Mononuclear cell (primary cell): Measurements from ENCODE around the gene EFCAB11. TPM values are rescaled to one million over a fixed set of nuclear protein-coding genes. Genes with fewer than 3 reads are reported as not detected.

ENCODE experiments used
- H3K27me3 ChIP-seq: 2 replicates; pipeline ENCODE4 v1.6.0; 2011; ENCODE audit warnings: low read length, control low read depth; ENCODE audit not compliant: insufficient read depth
- H3K4me1 ChIP-seq: 2 replicates; pipeline ENCODE4 v1.5.1; 2011; ENCODE audit warnings: mild to moderate bottlenecking, low read length, control low read depth; ENCODE audit not compliant: insufficient read depth
- H3K4me3 ChIP-seq: 2 replicates; pipeline ENCODE4 v1.5.1; 2011; ENCODE audit warnings: mild to moderate bottlenecking, low read length, moderate library complexity
- H3K9me3 ChIP-seq: 2 replicates; pipeline ENCODE4 v1.5.1; 2011; ENCODE audit warnings: low read depth, mild to moderate bottlenecking, control low read depth, low read length
- total RNA-seq: library from RNA; depleted of rRNA; stranded (reverse); fragments of >200 nt; gene quantifications from one replicate; pipeline ENCODE4 v1.2.3, GENCODE V29; 2012

Gene EFCAB11
- total RNA-seq, 1 donor: 0.63 TPM

- Histone ChIP-seq H3K9me3 (no peaks in the 10 kb centered on the region), H3K4me3 (no peak overlapping the region), H3K4me1 (no peaks in the 10 kb centered on the region), H3K27me3 (no peaks in the 10 kb centered on the region)
These were observed 17.8 kb downstream of the EFCAB11 start for GRCh38 chr14:89936654-89937185.

DNA sequence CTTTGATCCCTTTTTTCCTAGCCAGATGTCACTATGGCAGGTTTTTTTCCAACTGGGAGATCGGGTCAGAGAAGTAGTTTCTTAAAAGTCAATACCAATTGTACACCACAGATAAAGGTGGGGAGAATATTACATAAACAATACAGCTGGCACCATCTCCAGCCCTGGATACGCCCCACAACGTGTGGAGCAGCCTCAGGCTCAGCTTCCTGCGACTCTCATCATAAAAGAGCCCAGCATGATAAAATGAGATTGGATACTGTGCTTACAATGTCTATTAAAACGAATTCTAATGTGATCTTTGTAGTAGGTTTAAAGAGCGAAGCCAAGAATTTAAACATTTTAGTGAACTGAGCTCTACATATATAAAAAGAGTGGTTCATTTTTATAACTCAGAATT lies 21.5 kb downstream of the EFCAB11 start:
- no peaks in the 10 kb centered on the region for H3K9me3 ChIP-seq
- no peaks in the 10 kb centered on the region for H3K27me3 ChIP-seq
- no peak overlapping the region for H3K4me3 ChIP-seq
- no peaks in the 10 kb centered on the region for H3K4me1 ChIP-seq

- H3K27me3 ChIP-seq: no peaks in the 10 kb centered on the region
- H3K4me1 ChIP-seq: no peaks in the 10 kb centered on the region
- H3K4me3 ChIP-seq: no peak overlapping the region
- H3K9me3 ChIP-seq: no peaks in the 10 kb centered on the region
These were observed 27.2 kb downstream of the EFCAB11 start for GRCh38 chr14:89927186-89927865.

DNA sequence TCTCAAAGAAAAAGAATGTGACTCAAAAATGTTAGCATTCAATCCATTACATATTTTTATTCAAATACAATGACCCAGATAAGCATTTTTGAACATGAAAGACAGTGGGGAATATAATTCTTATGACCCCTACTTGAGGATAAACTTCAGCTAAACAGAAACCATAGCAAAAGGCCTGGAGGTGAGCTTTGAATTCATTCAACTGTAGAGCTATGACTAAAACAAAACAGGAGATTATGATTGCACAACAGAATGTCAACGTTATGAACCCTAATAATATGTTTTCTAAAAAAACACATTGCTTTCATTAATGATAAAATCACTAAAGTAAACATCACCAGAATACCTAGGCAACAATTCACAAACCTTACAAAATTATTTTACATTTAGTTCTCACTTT lies 27.8 kb downstream of the EFCAB11 start:
- Histone ChIP-seq H3K4me3 (no peak overlapping the region), H3K9me3 (no peaks in the 10 kb centered on the region), H3K4me1 (no peaks in the 10 kb centered on the region), H3K27me3 (no peaks in the 10 kb centered on the region)

DNA sequence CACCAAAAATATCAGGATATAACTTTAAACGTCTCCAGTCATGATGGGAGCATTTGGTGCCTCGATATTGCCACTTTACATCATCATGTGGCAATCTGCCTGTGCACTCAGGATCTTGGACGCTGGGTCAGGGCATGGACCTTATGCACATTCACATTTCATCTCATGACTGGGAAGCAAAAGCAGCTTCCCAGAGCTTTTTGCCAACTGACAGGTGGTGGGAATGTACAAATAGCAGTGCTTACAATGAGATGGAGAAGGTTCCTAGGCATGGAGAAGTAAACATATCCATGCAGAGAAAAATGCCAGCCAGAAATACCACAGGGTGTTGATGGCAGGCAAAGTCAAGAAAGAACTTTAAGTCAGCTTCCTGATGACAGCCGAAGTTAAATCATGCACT lies 30.3 kb downstream of the EFCAB11 start:
- Histone ChIP-seq H3K27me3 (no peaks in the 10 kb centered on the region), H3K9me3 (no peaks in the 10 kb centered on the region), H3K4me1 (no peaks in the 10 kb centered on the region), H3K4me3 (no peak overlapping the region)

DNA sequence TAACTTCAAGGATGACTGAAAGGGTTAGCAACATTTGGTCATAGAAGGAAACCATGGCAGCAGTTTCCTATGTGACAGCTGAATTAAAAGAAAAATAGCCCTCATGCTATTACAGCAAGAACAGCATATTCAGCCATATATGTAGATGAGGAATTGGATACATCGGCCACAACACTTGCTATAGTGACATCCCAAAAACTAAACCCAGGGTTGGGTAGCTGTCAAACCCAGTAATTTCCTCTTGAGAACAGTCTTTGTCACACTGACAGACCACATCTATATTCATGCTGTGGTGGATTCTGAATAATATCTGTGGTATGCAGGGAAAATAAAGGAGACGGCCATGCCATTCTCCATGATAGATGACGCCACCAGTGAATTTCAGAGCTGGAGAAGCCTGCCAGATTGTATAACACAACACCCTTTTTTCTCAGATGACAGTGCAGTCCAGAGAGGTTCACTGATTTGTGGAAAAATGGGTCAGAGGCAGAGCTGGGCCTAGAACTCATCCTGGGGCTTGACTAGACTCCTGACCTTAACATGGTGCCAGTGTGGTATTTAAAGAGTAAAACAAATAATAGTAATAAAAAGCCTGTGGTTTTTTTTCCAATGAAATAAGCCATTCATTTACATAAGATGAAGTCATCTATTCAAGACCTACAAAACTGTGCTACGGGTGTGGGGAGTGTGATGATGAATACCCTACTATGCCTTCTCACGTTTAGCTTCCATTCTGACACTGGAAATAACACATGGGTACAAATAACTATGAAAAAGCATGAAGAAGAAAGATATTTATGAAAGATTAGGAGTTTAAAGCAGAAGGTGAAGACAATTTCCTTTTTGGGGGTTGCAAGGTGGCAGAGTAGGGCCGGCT lies 32.3 kb downstream of the EFCAB11 start:
- no peaks in the 10 kb centered on the region for H3K9me3 ChIP-seq
- no peak overlapping the region for H3K4me3 ChIP-seq
- no peaks in the 10 kb centered on the region for H3K27me3 ChIP-seq
- H3K4me1 ChIP-seq: no peaks in the 10 kb centered on the region

DNA sequence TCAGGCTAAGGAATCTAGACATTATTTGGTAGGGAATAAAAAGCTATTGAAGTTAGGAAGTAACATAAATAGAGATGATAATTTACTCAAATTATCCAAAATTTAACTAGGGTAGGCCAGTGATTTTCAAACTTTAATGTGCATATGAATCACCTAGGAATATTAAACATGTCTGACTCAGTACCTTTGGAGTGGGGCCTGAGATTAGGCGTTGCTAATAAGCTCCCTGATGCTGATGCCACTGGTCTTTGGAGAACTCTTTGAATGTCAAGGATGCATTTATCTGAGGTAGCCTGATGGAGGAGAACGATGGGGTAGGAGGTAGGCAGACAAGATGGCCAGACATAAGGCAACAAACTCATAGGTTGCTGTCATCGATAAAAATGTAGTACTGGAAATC lies 33.2 kb downstream of the EFCAB11 start:
- H3K27me3 ChIP-seq: no peaks in the 10 kb centered on the region
- no peaks in the 10 kb centered on the region for H3K4me1 ChIP-seq
- H3K4me3 ChIP-seq: no peak overlapping the region
- H3K9me3 ChIP-seq: no peaks in the 10 kb centered on the region

DNA sequence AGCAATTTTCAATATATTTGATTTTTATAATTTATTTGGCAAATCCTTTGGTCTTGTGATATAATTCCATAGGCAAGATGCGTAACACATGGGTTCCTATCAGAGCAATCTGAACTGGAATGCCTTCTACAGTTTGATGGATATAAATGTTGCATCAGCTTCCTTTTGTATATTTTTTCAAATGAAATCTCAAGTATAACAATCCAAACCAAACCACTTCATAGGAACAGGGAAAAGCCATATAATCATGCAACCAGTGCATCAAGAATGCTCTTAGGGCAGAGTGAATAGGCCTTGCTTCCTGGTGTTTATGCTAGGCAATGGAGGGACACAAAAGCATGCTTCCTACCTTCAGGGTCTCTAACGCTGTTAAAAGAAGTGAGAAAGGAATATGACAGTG lies 34.5 kb downstream of the EFCAB11 start:
- Histone ChIP-seq H3K9me3 (no peaks in the 10 kb centered on the region), H3K4me3 (no peak overlapping the region), H3K4me1 (peaks cover 1% of the 10 kb centered on the region), H3K27me3 (no peaks in the 10 kb centered on the region)

DNA sequence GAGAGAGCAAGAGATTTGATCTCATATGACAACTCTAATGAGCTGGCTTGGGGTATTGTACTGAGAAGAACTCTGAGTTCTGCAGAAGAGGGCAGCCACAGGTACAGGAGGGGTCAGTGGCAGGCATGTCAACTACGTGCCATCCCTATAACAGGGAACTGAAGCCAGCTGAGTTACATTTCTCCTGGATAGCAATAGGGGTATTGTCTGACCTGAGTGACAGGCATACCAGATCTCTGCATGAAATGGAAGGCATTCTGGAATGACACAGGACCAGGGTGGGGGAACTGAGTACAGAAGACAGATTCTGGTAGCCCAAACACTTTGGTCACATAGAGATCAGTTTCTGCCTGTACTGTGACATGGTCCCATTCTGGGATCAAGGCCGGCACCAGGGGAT lies 35.8 kb downstream of the EFCAB11 start:
- H3K9me3 ChIP-seq: no peaks in the 10 kb centered on the region
- H3K27me3 ChIP-seq: no peaks in the 10 kb centered on the region
- H3K4me3 ChIP-seq: no peak overlapping the region
- peaks cover 3% of the 10 kb centered on the region for H3K4me1 ChIP-seq

DNA sequence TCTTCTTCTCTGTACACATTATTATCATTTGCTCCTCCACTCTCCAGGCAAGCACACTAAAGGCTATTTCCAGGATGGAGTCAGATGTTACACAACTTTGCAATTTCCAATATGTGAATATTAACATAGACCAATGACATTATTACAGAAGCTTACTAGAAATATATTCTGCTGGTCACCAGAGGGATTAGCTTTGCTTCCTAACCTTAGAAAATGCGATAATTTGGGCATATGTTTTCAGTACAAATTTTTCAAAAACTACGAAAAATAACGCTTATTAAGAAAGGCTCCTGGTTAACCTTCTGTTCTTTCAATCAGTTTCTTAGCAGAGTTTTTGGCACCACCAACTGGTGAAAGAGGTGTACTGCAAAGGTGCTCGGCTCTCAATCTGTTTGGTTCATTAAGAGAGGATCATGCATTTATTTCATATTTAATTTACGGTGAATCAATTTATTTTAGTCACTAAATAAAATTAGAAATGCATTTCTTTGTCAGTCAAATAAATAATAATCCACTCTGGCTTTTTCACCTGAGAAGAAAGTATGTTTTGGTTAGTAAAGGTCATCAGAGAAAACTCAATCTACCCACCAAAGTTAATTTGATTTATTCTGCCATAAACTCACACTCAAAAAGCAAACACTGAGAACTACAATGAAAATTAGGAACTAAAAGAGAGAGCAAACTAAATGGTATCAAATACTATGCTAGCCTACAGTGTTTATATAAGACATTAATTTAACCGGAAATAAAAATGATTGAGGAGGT lies 39.2 kb downstream of the EFCAB11 start:
- no peak overlapping the region for H3K4me3 ChIP-seq
- H3K27me3 ChIP-seq: no peaks in the 10 kb centered on the region
- peaks cover 3% of the 10 kb centered on the region for H3K4me1 ChIP-seq
- no peaks in the 10 kb centered on the region for H3K9me3 ChIP-seq

GRCh38 chr14:89912667-89913211 lies 41.8 kb downstream of the EFCAB11 start:
- Histone ChIP-seq H3K4me3 (no peak overlapping the region), H3K4me1 (peaks cover 3% of the 10 kb centered on the region), H3K27me3 (no peaks in the 10 kb centered on the region), H3K9me3 (no peaks in the 10 kb centered on the region)

DNA sequence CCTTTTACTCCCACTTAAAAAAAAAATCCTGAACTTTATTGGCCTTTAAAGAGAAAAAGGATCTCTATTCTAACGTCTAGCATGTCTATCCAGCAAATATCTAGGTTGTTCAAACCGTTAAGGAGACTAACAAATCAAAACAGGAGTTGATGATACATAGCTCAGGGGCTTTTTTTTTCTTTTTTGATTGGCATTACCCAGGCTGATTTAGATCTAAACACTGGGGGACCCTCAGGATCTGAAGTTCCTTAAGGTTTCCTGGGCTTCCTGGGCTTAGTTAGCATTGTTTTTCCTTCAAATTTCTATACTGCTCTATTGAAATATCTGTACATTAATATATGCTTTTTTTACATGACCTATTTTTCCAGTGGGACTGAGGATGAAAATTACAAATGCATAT lies 42.3 kb downstream of the EFCAB11 start:
- no peak overlapping the region for H3K4me3 ChIP-seq
- H3K27me3 ChIP-seq: no peaks in the 10 kb centered on the region
- H3K4me1 ChIP-seq: peaks cover 3% of the 10 kb centered on the region
- H3K9me3 ChIP-seq: no peaks in the 10 kb centered on the region

DNA sequence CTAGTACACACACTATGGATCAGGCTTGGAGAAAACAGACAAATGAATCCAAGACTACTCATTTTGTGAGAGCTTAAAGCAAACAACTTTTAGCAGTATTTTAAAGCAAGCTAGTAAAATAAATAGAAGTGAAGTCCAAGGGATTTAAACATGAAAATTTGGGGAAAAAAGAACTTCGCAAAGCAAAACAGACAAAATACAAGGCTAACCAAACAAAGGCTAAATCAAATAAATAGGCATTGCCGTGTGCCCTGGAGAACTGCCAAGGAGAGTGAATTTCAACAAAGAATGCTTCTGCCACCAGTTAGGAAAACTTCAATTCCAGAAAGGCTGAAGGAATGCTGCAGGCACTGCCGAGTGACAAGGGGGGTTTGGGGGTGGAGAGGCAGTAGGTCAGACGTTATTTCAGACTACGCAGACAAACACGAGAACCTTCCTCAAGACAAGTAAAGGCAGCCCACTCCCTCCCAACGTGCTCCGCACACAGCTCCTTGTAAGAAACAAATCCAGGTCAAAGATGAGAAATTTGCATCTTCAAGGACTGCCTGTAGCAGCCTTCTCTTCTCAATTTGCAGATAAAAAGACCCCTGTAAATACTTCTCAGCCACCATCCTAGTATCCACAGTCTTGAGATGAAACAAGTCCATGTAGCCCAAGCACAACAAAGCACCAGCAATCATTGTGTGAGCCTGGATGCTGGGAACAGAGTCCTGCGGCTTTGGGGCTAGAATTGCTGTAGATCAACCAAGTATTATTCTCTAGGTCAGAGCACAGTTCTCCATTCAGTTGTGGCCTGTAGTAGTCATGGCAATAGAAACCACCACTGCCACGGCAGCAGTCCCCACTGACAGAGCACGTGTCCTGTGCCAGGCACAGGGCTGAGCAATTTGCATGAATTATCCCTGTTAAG lies 43.3 kb downstream of the EFCAB11 start:
- no peaks in the 10 kb centered on the region for H3K27me3 ChIP-seq
- H3K4me3 ChIP-seq: no peak overlapping the region
- H3K9me3 ChIP-seq: no peaks in the 10 kb centered on the region
- peaks cover 3% of the 10 kb centered on the region for H3K4me1 ChIP-seq

DNA sequence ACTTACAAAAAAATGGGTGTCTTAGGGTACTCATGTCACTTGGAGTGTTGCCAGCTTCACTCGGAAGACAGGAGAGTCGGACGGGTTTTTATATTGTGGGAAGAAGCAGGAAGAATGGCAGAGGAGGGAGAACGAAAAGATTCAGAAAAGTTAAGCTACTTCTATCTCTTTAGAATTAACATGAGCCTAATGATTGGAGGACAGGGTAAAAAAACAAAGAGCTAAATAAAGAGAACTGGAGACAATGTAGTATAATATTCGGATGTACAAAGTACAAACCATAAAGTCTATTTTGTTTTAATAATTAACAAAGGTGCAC lies 43.9 kb downstream of the EFCAB11 start:
- Histone ChIP-seq H3K4me1 (peaks cover 3% of the 10 kb centered on the region), H3K4me3 (no peak overlapping the region), H3K9me3 (no peaks in the 10 kb centered on the region), H3K27me3 (no peaks in the 10 kb centered on the region)
